ENCODE results near the gene NTM.

- TF ChIP-seq LEF1 (IDR thresholded peaks at IDR 0.05; ENCODE audit: borderline replicate concordance) (no peak), ELF4 (IDR thresholded peaks at IDR 0.05) (no peak), SUZ12 (IDR thresholded peaks at IDR 0.05) (no peak)
Measured at GRCh38 chr11:132057266-132057665, 686.9 kb downstream of the NTM start.
